Right ventricle myocardium superior (tissue), 1 donor: ENCODE measurements around the gene PYGM. TPM values are rescaled to one million over a fixed set of nuclear protein-coding genes. Genes with fewer than 3 reads are reported as not detected.

Experiments
- ATAC-seq: fragments of 200-7000 bp; cut with Tn5 transposase; one replicate; pipeline ENCODE4 v1.9.1; 2020; ENCODE audit warnings: mild to moderate bottlenecking; ENCODE audit not compliant: poor library complexity
- DNase-seq: peaks from one replicate; pipeline ENCODE4 v3.0.0-alpha.2; 2020
- intact Hi-C: fragments of 100-400 bp; cut with DNase I; formaldehyde crosslinking; loops from one replicate; pipeline ENCODE4 v1.11.2; 2022
- total RNA-seq: library from RNA; stranded (reverse); fragmentation: NEBNext Ultra II Directional; extraction: Animal tissue kit (Norgen Biotek cat#: 25700); gene quantifications from one replicate; pipeline ENCODE4 v1.2.1, GENCODE V29; 2021
- donor health status: DM: no; HTN: yes; CAD: no; lungs with severe emphysema.

PYGM gene
- total RNA-seq, 1 donor from 2014 or later = 183 TPM

GRCh38 chr11:64723907-64724862 is 35.6 kb downstream of the PYGM start:
- DNase-seq (no peak), ATAC-seq (no peak)

DNA sequence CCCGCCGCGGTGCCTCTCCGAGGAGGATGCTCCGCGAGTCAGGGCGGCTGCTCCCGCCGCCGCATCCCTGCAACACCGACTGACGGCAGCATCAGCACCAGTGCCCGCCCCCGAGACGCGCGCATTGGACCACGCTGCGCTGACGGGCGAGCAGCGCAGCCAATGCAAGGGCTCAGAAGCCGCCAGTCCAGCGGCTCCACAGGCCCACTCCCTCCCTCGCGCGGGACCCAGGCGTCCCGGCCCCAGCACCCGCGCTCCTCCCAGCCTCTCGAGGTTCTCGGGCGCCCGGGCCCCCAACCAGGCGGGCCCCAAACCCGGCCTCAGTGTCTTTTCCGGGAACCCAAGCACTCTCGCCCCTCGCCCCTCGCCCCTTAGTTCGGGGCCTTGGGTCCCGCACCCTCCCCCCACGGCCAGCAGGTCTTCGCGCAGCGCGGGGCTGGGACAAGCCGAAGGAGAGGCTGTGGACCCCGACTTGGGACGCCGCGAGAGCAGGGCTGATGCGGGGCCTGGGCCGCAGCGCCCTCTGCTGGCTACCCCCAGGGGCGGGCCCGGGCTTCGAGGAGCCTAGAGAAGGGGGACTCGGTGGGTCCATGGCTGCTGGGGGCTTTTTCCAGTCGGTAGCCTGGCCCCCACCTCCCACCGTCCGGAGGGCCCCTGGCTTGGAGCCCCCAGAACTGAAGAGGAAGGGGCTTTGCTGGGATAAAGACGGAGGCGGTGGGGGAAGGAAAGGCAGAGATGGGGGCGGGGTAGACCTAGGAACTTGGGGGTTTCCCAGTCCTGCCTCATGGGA is 36.5 kb downstream of the PYGM start, which contains the start of gene NRXN2:
TSS of gene NRXN2 (minus strand) at position 81 of the 790 bp plus-strand sequence. CDS start 9,498 bp downstream, outside the sequence.
- peak; percentile 92 for DNase-seq
- ATAC-seq = peak; percentile 98
- intact Hi-C loops = loop anchor here (5.0 kb wide), 1 partner anchor 36 kb away; no protein-coding TSS in a partner anchor

More at GRCh38 chr11:64723907-64724862, 35.6 kb downstream of the PYGM start:
- intact Hi-C loops = loop anchor here (5.0 kb wide), 1 partner anchor 37 kb away; no protein-coding TSS in a partner anchor

DNA sequence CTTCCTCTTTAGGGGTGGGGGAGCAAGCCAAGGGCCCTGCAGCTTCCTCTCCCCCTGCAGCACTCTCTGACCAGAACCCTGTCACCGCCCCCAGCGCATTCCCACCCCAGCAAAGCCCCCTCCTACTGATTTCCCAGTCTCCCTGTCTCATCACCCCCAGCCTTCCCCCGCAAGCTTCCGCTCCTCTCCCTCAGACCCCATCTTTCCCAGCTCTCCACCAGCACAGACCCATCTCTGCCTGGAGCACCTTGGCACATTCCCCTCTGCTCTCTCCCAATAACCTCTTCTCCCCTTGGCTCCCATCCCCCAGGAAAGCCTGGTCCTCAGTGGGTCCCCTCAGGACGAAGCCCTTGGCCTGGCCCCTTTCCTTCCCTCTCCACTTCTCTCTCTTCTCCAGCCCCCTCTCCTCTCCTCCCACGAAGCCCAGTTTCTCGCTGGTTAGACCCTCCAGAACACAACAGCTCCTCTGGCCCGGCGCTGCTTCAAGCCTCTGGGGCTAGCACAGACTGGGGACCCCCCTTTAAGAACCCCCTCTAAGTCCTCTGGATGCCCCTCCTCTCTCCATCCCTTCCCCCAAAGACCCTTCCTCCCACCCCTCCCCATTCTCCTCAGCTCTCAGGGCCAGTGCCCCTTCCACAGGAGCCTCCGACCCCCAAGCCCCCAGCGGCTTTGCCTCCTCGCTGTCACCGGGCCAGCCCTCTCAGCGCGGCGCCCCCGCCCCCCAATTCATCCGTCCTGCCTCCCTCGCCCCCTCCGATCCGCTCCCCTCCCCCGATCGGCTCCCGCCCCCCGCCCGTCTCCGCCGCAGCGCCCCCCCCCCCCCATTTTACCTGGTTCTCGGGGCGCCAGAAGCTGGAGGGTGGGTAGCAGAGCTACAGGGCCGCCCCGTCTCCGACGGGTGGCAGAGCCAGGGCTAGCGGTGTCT is 37.4 kb downstream of the PYGM start:
- no peak for DNase-seq
- intact Hi-C loops = loop anchor here (5.0 kb wide), 1 partner anchor 35 kb away; no protein-coding TSS in a partner anchor
- ATAC-seq = no peak

DNA sequence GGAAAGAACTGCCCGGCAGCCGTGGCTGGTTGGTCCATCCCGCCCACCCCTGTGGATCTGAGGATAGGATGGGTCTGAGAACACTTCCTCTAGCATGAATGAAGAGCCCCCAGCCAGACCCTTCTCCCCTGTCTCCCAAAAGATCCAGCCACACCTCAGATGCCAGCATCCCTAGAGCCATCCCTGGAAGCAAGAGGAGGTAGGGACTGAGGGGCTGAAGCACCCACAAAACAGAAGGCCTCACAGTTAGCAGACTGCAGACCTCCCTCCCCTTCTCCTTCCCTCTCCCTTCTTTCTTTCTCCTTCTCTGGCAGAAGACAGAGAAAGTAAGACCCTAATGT is 38.4 kb downstream of the PYGM start:
- no peak for ATAC-seq
- DNase-seq = no peak
- intact Hi-C loops = loop anchor here (5.0 kb wide), 1 partner anchor 34 kb away; no protein-coding TSS in a partner anchor

- intact Hi-C loops = loop anchor here (5.0 kb wide), 1 partner anchor 33 kb away; no protein-coding TSS in a partner anchor
- ATAC-seq (no peak), DNase-seq (no peak)
Observed at GRCh38 chr11:64720640-64721358, 39.0 kb downstream of the PYGM start.

GRCh38 chr11:64720167-64720566 is 39.6 kb downstream of the PYGM start:
- intact Hi-C loops = loop anchor here (5.0 kb wide), 1 partner anchor 33 kb away; no protein-coding TSS in a partner anchor
- DNase-seq = no peak
- ATAC-seq = no peak

- ATAC-seq = no peak
- intact Hi-C loops = no loop called here
- no peak for DNase-seq
Observed at GRCh38 chr11:64719406-64719805, 40.4 kb downstream of the PYGM start.

DNA sequence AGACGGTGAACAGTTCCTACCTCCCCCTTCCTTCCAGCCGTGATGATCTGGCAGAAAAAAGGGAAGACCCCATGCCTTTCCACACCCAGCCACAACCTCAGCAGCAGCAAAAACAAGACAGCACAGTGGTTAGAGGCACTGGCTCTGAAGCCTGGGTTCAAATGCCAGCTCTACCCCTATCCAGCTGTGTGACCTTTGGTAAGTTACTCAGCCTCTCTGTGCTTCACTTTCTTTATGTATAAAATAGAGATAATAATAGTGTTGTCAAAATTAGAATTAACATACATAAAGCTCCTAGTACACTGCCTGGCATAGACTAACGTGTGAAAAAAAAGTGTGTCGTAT is 41.0 kb downstream of the PYGM start:
- DNase-seq (no peak), ATAC-seq (no peak)
- intact Hi-C loops = no loop called here

DNA sequence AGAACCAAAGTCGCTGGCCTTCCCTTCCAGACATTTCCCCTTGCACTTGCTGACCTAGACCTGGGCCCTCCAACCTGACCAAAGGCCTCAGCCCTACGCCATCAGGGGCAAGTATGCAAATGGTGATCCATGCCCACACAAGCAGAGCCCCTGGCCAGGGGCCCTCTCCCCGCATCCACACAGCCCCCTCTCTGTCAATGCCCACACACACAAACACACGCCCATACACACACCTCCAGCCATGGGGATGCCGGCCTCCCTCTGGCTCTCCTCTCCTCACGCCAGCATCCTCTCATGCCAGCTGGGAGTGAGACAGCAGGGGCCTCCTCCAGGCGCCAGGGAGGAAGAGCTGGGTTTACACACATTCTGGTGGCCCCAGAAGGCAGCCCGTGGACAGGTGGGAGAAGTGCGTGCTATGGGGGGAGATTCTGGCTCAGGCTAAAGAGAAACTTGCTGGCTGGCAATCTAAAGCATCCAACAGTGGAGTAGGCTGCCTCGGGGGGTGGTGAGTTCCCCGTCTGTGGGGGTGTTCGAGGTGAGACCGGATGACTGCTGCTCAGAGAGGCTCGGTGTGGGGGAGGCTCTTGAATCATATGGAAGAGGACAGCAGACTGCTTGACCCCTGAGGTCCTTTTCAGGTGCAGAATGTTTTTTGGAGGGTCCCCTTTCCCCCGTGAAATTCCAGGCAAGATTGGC is 41.5 kb downstream of the PYGM start:
- DNase-seq (no peak), ATAC-seq (no peak)
- intact Hi-C loops = no loop called here

DNA sequence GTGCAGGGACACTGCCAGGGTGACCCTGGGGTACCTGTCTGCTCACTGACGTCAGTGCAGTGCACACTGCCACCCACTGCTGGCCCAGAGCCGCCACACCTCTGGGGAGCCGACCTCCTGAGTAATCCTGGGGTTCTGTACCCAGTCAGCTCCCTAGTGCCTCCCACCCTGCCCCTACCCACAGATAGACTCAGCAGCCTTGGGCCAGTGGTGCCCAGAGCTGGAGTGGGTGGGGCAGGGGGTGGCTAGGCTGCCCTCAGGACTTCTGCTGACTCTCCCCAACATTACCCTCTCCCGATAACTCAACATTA is 42.6 kb downstream of the PYGM start:
- DNase-seq (no peak), ATAC-seq (no peak)
- intact Hi-C loops = no loop called here

- intact Hi-C loops = no loop called here
- ATAC-seq (no peak), DNase-seq (no peak)
Observed at GRCh38 chr11:64716473-64717267, 43.1 kb downstream of the PYGM start.

DNA sequence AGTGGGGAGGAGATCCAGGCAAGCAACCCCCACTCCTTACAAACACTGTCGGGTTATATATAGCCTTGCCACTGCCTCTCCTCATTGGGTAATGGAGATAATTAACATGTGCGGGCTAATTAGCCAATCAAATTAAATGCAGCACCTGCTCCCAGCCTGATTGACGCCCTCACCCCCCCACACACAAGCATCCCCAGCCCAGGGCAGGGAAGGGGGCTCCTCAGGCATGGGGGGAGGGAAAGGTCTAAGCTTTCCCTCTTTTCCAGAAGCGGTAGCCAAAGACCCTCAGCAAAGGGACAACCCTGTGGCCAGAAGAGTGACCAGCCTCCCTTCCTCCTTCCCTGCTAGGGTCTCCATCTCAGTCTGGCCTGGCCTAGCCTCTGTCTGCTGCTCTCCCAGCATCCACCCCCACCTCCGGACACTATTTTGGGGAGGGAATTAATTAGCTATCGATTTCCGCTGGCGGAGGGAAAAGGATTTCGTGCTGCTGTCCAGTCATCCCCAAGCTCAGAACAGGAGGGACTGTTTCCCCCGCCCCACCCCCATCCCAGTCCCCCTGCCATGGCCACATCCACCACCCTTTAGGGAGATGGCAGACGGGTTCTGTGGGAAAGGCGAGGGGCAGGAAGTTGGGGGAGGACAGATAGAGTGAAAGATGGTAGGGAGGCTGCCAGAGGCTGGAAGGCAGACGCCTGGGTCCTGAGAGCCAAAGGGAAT is 43.9 kb downstream of the PYGM start:
- ATAC-seq (no peak), DNase-seq (no peak)
- intact Hi-C loops = no loop called here

DNA sequence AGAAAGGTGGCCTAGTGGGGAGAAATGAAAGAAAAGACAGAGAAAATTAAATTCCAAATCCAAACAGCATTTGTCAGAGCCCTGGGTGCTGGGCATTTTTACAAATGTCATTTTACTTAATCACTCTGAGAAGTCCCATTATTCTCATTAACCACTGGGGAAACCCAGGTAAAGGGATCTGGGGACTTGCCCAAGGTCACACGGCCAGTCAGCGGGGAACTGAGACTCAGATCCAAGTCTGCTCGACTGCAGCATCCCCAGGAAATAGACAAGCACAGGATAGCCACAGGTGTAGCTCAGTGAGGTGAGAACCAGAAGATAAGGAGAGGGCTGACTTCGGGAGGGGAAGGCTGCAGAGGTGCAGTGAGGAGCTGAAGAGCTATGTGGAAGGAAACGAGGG is 44.7 kb downstream of the PYGM start:
- no peak for ATAC-seq
- no peak for DNase-seq
- intact Hi-C loops = no loop called here

DNA sequence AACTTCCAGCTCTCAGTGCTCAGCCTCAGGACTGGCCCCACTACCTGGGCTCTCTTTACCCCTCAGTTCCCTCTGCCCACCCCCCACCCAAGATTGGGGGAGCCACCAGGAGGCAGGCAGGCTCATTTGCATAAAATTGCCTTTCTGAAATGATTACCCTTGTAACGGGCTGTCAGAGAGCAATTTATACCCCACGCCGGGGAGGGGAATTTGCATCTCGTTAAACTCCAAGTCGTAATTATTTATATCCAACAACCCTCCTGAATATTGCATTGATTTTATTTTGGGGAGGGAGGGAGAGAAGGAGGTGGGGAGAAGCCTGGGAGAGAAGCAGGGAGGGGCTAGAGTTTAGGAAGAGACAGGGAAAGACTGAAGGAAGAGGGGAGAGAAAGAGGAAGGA is 45.1 kb downstream of the PYGM start:
- ATAC-seq (no peak), DNase-seq (no peak)
- intact Hi-C loops = no loop called here

DNA sequence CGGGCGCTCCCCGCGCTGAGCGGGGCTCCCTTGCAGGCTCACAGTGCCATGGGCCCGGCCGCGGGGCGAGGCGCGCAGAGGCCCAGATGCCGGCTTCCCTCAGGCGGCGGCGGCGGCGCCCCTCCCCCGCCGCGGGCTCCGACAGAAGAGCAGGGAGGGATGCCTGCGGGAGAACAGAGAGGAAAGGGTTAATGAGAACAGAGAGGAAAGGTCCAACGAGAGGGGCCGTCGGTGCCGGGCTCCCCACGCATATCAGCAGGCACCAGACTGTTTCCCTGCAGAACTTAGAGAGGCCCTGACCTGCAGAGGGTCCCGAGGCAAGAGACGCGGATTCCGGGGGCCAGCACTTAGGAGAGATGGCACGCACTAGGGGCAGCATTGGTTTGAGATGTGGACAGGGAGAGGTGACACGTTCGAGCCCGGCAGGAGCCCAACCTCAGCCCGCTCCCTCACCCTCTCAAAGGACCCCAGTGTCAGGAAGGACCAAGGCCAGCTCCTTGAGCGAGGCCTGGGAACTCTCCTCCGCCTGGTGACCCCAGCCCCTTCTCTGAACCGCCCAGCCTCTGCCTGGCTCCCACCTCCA is 45.9 kb downstream of the PYGM start:
- DNase-seq (no peak), ATAC-seq (no peak)

More for the DNA sequence above, 45.9 kb downstream of the PYGM start:
- intact Hi-C loops = no loop called here
